ENCODE results near the gene ASB3. TPM values are rescaled to one million over a fixed set of nuclear protein-coding genes. Genes with fewer than 3 reads are reported as not detected.

ASB3 gene
- total and polyA plus RNA-seq, 9 of the 15 experiments (the other 6 are each of a cell fraction or from before 2014, with no cell fraction given), result 13.6 to 35.3 (median 18.7) TPM

- TF ChIP-seq ZNF551 (CRISPR knock-in tag; IDR thresholded peaks at IDR 0.05) (no peak), CXXC5 (CRISPR knock-in tag; IDR thresholded peaks at IDR 0.05) (no peak)
Measured at GRCh38 chr2:53652131-53652530, 134.6 kb downstream of the ASB3 start (continued).

- intact Hi-C loops (cut with micrococcal nuclease), result no loop called here
- CTCF ChIA-PET (ENCODE audit: low intra/inter-chr PET ratio), result no interaction called here
- no peak for DNase-seq (ENCODE audit: extremely low read depth in 1 of 4, low spot score in 3 of 4)
- H3K9me1 ChIP-seq (ENCODE audit: control insufficient read depth, insufficient read depth, low read length), result no peaks in the 10 kb centered on the region
- H3K4me3 ChIP-seq, result no peak overlapping the region
- H3K27ac ChIP-seq (ENCODE audit: extremely low read depth, low read depth, low read length), result no peak overlapping the region
- H3K4me2 ChIP-seq (ENCODE audit: insufficient read depth, low read length), result no peak overlapping the region
- 10% methylated on average over 2 of the region's 2 CpGs for WGBS (ENCODE audit: insufficient coverage, low coverage, missing lambda C conversion rate)
- H3K9ac ChIP-seq (ENCODE audit: insufficient read depth in 1 of 2, low read depth in 2 of 2, low read length in 2 of 2), result no peak overlapping the region
- peak overlapping the region; percentile 27 for H2AFZ ChIP-seq (ENCODE audit: low read depth, low read length)
- no peaks in the 10 kb centered on the region for H3K9me3 ChIP-seq (replicated peaks; ENCODE audit: control insufficient read depth, insufficient read depth, low read depth, low read length)
- no peaks in the 10 kb centered on the region for H3K27me3 ChIP-seq (ENCODE audit: control insufficient read depth in 2 of 2, insufficient read depth in 2 of 2, low read length in 2 of 2)
- POLR2A ChIA-PET, result no interaction called here
- no TSS peak for BruUV-seq (replicated peaks)
- no peaks in the 10 kb centered on the region for H3K4me1 ChIP-seq (replicated peaks in 1 of 2; ENCODE audit: control insufficient read depth in 2 of 2, insufficient read depth in 2 of 2, low read length in 2 of 2)
- H4K20me1 ChIP-seq (replicated peaks; ENCODE audit: control insufficient read depth, insufficient read depth, low read length), result no peaks in the 10 kb centered on the region
- in situ Hi-C loops (cut with MboI), result no loop called here
- no peaks in the 10 kb centered on the region for H3K79me2 ChIP-seq (ENCODE audit: control insufficient read depth, insufficient read depth, low read length)
- H3K36me3 ChIP-seq (ENCODE audit: control insufficient read depth, insufficient read depth, low read length), result no peaks in the 10 kb centered on the region
- ATAC-seq, result peak; percentile 78
- FAIRE-seq, result no peak
- TF ChIP-seq NKRF (IDR thresholded peaks at IDR 0.05; ENCODE audit: borderline replicate concordance), result no peak
- TF ChIP-seq FOXM1 (IDR thresholded peaks at IDR 0.05; ENCODE audit: low read depth), result no peak
- no peak for TF ChIP-seq FOXM1 (CRISPR knock-in tag; IDR thresholded peaks at IDR 0.05; ENCODE audit: low read depth)
- no peak for TF ChIP-seq BRCA1 (IDR thresholded peaks at IDR 0.05)
- TF ChIP-seq BRCA1 (CRISPR knock-in tag; IDR thresholded peaks at IDR 0.05), result no peak
- no peak for TF ChIP-seq JUNB (CRISPR knock-in tag; conservative IDR thresholded peaks at IDR 0.05)
- no peak for TF ChIP-seq SP1 (CRISPR knock-in tag; IDR thresholded peaks at IDR 0.05)
- no peak for TF ChIP-seq CREB3 (tag; conservative IDR thresholded peaks at IDR 0.05; ENCODE audit: low read depth)
- no peak for TF ChIP-seq DLX4 (CRISPR knock-in tag; IDR thresholded peaks at IDR 0.05)
- no peak for TF ChIP-seq HIVEP1 (CRISPR knock-in tag; IDR thresholded peaks at IDR 0.05)
Measured at GRCh38 chr2:53646788-53647187, 140.0 kb downstream of the ASB3 start.
